Astrocyte (in vitro differentiated cells and primary cell): Measurements from ENCODE around the gene FANCI. TPM values are rescaled to one million over a fixed set of nuclear protein-coding genes. Genes with fewer than 3 reads are reported as not detected.

ENCODE experiments used
- DNase-seq: peaks from one replicate; pipeline ENCODE4 v3.0.0-alpha.2; 2010; ENCODE audit warnings: low read depth
- FAIRE-seq: peaks from 2 replicates; lab custom pipeline; 2011; peaks lifted over from hg19 to GRCh38; lab: Jason Lieb, UNC
- H2AFZ ChIP-seq: 2 replicates; pipeline ENCODE4 v1.6.0; 2012; ENCODE audit warnings: low read depth, low read length, inconsistent platforms
- H3K27ac ChIP-seq: 2 replicates; pipeline ENCODE4 v1.5.1; 2011; ENCODE audit warnings: low read depth, low read length, inconsistent platforms
- H3K27me3 ChIP-seq: 2 replicates; pipeline ENCODE4 v1.6.0; 2011; ENCODE audit warnings: low read length, inconsistent platforms; ENCODE audit not compliant: insufficient read depth
- H3K36me3 ChIP-seq: 2 replicates; pipeline ENCODE4 v1.5.1; 2011; ENCODE audit warnings: low read length, inconsistent platforms; ENCODE audit not compliant: insufficient read depth
- H3K4me1 ChIP-seq: 2 replicates; pipeline ENCODE4 v1.5.1; 2011; ENCODE audit warnings: low read length, inconsistent platforms; ENCODE audit not compliant: insufficient read depth
- H3K4me2 ChIP-seq: 2 replicates; pipeline ENCODE4 v1.6.0; 2012; ENCODE audit warnings: low read length, inconsistent platforms
- H3K4me3 ChIP-seq: 2 replicates; pipeline ENCODE4 v1.5.1; 2011; ENCODE audit warnings: low read depth, mild to moderate bottlenecking, low read length, inconsistent platforms; ENCODE audit not compliant: insufficient read depth
- H3K79me2 ChIP-seq: 2 replicates; pipeline ENCODE4 v1.6.0; 2012; ENCODE audit warnings: mild to moderate bottlenecking, low read length, inconsistent platforms; ENCODE audit not compliant: insufficient read depth
- H3K9ac ChIP-seq: 2 replicates; pipeline ENCODE4 v1.6.0; 2012; ENCODE audit warnings: mild to moderate bottlenecking, low read length, inconsistent platforms
- H3K9me3 ChIP-seq: 2 replicates; pipeline ENCODE4 v1.5.1; 2012; ENCODE audit warnings: low read depth, mild to moderate bottlenecking, low read length, inconsistent platforms; ENCODE audit not compliant: insufficient read depth
- H4K20me1 ChIP-seq: 2 replicates; pipeline ENCODE4 v1.6.0; 2012; ENCODE audit warnings: low read length, inconsistent platforms; ENCODE audit not compliant: insufficient read depth
- H3K27ac Mint-ChIP-seq: one replicate; pipeline ENCODE4 v1.8.0; 2021; ENCODE audit warnings: mild to moderate bottlenecking, mixed read lengths; ENCODE audit not compliant: unreplicated experiment
- H3K27me3 Mint-ChIP-seq: one replicate; pipeline ENCODE4 v1.8.0; 2021; ENCODE audit warnings: low read depth, mixed read lengths; ENCODE audit not compliant: unreplicated experiment
- H3K36me3 Mint-ChIP-seq: one replicate; pipeline ENCODE4 v1.8.0; 2021; ENCODE audit warnings: low read depth, mixed read lengths; ENCODE audit not compliant: unreplicated experiment
- H3K4me1 Mint-ChIP-seq: one replicate; pipeline ENCODE4 v1.8.0; 2021; ENCODE audit warnings: low read depth, mixed read lengths; ENCODE audit not compliant: unreplicated experiment
- H3K4me3 Mint-ChIP-seq: one replicate; pipeline ENCODE4 v1.8.0; 2021; ENCODE audit warnings: mild to moderate bottlenecking, moderate library complexity, mixed read lengths; ENCODE audit not compliant: unreplicated experiment
- H3K9me3 Mint-ChIP-seq: one replicate; pipeline ENCODE4 v1.8.0; 2021; ENCODE audit warnings: mild to moderate bottlenecking, mixed read lengths; ENCODE audit not compliant: unreplicated experiment
- CTCF ChIP-seq: IDR thresholded peaks from 2 replicates; pipeline ENCODE4 v1.5.1; 2011; ENCODE audit warnings: low read depth, mild to moderate bottlenecking, inconsistent platforms, low read length, moderate library complexity; ENCODE audit not compliant: insufficient read depth
- EZH2 ChIP-seq: IDR thresholded peaks from 2 replicates; pipeline ENCODE4 v1.6.1; 2012; ENCODE audit warnings: mild to moderate bottlenecking, low read length, inconsistent platforms; ENCODE audit not compliant: insufficient read depth
- total RNA-seq: library from RNA; stranded (reverse); gene quantifications from 2 replicates; pipeline ENCODE4 v1.2.1, GENCODE V29; 2021

The FANCI gene
- total RNA-seq, 1 donor from 2014 or later: 10.6 TPM

- FAIRE-seq: no peak
- H3K4me3 Mint-ChIP-seq: no peak overlapping the region
Measured at GRCh38 chr15:89338036-89338435, 94.3 kb downstream of the FANCI start.

GRCh38 chr15:89340573-89340972 lies 96.8 kb downstream of the FANCI start:
- TF ChIP-seq CTCF: no peak
- TF ChIP-seq EZH2: no peak
- Histone ChIP-seq H2AFZ (no peak overlapping the region), H3K9me3 (no peaks in the 10 kb centered on the region), H3K27me3 (peaks cover 5% of the 10 kb centered on the region), H3K27ac (no peak overlapping the region), H3K4me1 (peaks cover 2% of the 10 kb centered on the region), H3K4me3 (no peak overlapping the region), H3K9ac (no peak overlapping the region), H3K79me2 (no peaks in the 10 kb centered on the region), H3K4me2 (no peak overlapping the region), H4K20me1 (no peaks in the 10 kb centered on the region), H3K36me3 (no peaks in the 10 kb centered on the region)
- H3K27ac Mint-ChIP-seq: no peak overlapping the region
- H3K4me1 Mint-ChIP-seq: no peaks in the 10 kb centered on the region
- no peak for FAIRE-seq
- peaks cover 39% of the 10 kb centered on the region for H3K27me3 Mint-ChIP-seq
- no peaks in the 10 kb centered on the region for H3K9me3 Mint-ChIP-seq
- no peak overlapping the region for H3K4me3 Mint-ChIP-seq
- DNase-seq: no peak
- no peaks in the 10 kb centered on the region for H3K36me3 Mint-ChIP-seq

More at GRCh38 chr15:89338036-89338435, 94.3 kb downstream of the FANCI start:
- TF ChIP-seq CTCF: no peak
- TF ChIP-seq EZH2: no peak
- peaks cover 3% of the 10 kb centered on the region for H3K27me3 ChIP-seq
- no peaks in the 10 kb centered on the region for H3K9me3 ChIP-seq
- no peak overlapping the region for H3K9ac ChIP-seq
- DNase-seq: no peak
- Mint-ChIP-seq H3K36me3 (no peaks in the 10 kb centered on the region), H3K9me3 (no peaks in the 10 kb centered on the region), H3K4me1 (peaks cover 2% of the 10 kb centered on the region), H3K27ac (no peak overlapping the region), H3K27me3 (peaks cover 28% of the 10 kb centered on the region)
- no peak overlapping the region for H3K4me3 ChIP-seq
- peaks cover 13% of the 10 kb centered on the region for H3K79me2 ChIP-seq
- peaks cover 11% of the 10 kb centered on the region for H4K20me1 ChIP-seq
- no peak overlapping the region for H2AFZ ChIP-seq
- H3K36me3 ChIP-seq: no peaks in the 10 kb centered on the region
- H3K4me2 ChIP-seq: no peak overlapping the region
- peaks cover 7% of the 10 kb centered on the region for H3K4me1 ChIP-seq
- H3K27ac ChIP-seq: no peak overlapping the region

GRCh38 chr15:89341316-89342005 lies 97.7 kb downstream of the FANCI start:
- H2AFZ ChIP-seq: no peak overlapping the region
- H3K27ac Mint-ChIP-seq: no peak overlapping the region

More at GRCh38 chr15:89341316-89342005, 97.7 kb downstream of the FANCI start:
- Histone ChIP-seq H3K4me2 (no peak overlapping the region), H4K20me1 (no peaks in the 10 kb centered on the region), H3K79me2 (no peaks in the 10 kb centered on the region), H3K36me3 (no peaks in the 10 kb centered on the region), H3K27ac (no peak overlapping the region), H3K4me3 (no peak overlapping the region), H3K9me3 (no peaks in the 10 kb centered on the region), H3K4me1 (no peaks in the 10 kb centered on the region), H3K9ac (no peak overlapping the region), H3K27me3 (peaks cover 5% of the 10 kb centered on the region)
- DNase-seq (no peak), FAIRE-seq (no peak)
- Mint-ChIP-seq H3K9me3 (no peaks in the 10 kb centered on the region), H3K36me3 (no peaks in the 10 kb centered on the region), H3K4me1 (no peaks in the 10 kb centered on the region), H3K27me3 (peaks cover 39% of the 10 kb centered on the region), H3K4me3 (no peak overlapping the region)
- TF ChIP-seq EZH2 (no peak), CTCF (no peak)
